Measurements from ENCODE around the gene LEFTY1.

DNA sequence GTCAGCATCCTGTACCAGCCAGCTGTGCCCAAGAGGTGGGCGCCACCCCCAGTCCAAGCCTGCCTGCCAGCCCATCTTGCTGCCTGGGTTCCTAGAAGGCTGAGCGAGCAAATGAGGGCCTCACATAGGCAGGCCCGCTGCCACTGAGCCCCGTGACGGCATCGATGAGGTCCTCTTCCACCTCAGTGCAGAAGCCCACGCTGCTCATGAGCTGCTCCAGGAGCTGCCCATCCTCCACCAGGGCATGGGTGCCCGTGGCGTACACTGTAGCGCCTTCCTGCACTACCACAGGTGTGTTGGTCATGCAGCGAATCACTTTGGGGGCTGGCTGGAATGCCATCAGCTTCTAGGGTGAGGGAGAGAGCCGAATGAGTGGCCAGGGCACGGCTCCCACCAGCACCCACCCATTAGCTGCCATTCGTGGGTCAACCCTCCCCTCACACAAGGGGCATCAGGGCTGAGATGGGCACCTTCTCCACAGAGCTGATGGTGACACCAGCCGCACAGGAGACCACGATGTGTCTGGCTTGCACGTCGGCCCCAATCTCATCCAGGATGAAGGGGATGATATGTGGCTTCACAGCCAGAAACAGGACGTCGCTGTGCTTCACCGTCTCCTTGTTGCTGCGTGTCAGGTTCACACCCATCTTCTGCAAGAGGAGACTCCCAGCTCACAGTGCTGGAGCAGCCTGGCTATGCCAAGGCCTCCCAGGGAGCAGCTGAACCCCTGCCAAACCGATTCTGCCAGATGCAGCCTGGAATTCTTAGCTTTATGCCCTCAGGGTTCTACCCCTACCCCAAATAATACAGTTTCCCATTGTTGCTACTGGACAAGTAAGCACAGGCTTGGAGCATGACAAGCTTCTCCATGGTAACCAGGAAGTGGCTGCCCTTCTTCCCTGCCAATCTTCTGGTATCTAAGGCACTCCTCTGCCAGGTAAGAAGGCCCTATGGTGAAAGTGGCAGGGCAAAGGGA lies 33.1 kb upstream of the LEFTY1 start:
- TF ChIP-seq, protein P1, sequence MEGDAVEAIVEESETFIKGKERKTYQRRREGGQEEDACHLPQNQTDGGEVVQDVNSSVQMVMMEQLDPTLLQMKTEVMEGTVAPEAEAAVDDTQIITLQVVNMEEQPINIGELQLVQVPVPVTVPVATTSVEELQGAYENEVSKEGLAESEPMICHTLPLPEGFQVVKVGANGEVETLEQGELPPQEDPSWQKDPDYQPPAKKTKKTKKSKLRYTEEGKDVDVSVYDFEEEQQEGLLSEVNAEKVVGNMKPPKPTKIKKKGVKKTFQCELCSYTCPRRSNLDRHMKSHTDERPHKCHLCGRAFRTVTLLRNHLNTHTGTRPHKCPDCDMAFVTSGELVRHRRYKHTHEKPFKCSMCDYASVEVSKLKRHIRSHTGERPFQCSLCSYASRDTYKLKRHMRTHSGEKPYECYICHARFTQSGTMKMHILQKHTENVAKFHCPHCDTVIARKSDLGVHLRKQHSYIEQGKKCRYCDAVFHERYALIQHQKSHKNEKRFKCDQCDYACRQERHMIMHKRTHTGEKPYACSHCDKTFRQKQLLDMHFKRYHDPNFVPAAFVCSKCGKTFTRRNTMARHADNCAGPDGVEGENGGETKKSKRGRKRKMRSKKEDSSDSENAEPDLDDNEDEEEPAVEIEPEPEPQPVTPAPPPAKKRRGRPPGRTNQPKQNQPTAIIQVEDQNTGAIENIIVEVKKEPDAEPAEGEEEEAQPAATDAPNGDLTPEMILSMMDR (conservative IDR thresholded peaks at IDR 0.05; ENCODE audit: low read depth, low read length): no peak
- no peak for TF ChIP-seq EZH2 (IDR thresholded peaks at IDR 0.05; ENCODE audit: low read length, unreplicated experiment)
